HG03571 (cell line): ENCODE measurements around the gene RNF11.
"Not testable (repeated sequence)": the region's sequence is repeated elsewhere in the genome, so short reads cannot be mapped to it uniquely, and the experiment has no call there.

ENCODE experiments used
- ATAC-seq: cut with Tn5 transposase; IDR thresholded peaks from one replicate; pipeline ENCODE4 v1.9.1; 2021; ENCODE audit not compliant: unreplicated experiment

RNF11 gene

GRCh38 chr1:51227231-51227960 is 8.7 kb upstream of the RNF11 start:
- not testable (repeated sequence) for ATAC-seq

GRCh38 chr1:51228471-51228870 is 7.6 kb upstream of the RNF11 start:
- ATAC-seq = not testable (repeated sequence)

- ATAC-seq = no peak
These were observed 5.5 kb upstream of the RNF11 start for GRCh38 chr1:51230501-51231078.

GRCh38 chr1:51231120-51231519 is 5.0 kb upstream of the RNF11 start:
- ATAC-seq = no peak

GRCh38 chr1:51231896-51232295 is 4.2 kb upstream of the RNF11 start:
- no peak for ATAC-seq

DNA sequence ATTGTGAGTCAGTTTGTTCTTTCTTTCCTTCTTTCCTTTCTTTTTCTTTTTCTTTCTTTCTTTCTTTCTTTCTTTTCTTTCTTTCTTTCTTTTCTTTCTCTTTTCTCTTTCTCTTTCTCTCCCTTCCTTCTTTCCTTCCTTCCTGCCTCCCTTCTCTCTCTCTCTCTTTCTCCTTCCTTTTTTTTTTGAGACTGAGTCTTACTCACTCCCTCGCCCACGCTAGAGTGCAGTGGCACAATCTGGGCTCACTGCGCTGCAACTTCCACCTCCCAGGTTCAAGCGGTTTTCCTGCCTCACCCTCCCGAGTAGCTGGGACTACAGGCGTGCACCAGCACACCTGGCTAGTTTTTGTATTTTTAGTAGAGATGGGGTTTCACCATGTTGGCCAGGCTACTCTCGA is 1.8 kb upstream of the RNF11 start:
- ATAC-seq = not testable (repeated sequence)

DNA sequence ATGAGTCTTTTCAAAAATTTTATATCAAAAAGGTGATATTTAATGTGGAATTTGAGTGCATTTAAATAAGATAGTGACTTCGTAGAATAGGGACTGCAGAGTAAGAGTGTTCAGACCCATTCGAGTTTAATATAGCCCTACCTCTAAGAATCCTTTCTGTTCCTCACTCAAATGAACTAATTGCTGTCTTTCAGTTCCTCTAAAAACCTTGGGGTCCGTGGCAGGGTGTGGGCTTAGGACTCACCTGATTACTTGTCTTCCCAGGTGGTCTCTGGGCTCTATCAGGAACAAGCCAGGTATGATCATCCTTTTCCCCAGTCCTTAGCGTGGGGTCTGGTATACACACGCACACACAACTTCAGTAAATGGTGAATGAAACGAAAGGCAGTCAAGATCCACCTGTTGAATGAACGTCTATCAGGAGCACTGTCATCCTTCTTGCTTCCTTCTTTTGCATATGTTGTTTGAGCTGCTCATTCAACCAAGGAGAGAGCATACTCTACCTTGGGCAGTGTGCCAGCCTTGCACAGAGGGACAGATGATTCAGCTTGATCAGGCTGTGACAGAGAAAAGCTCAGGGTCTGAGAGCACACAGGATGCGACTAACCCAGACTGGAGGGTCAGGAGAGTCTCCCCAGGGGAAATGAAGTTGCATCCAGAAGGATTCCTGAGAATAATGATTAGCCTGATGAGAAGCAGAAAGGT is 1.2 kb upstream of the RNF11 start:
- ATAC-seq = peak; percentile 71

GRCh38 chr1:51236531-51237350 is 668 bp downstream of the RNF11 start:
- ATAC-seq = peak; percentile 8

DNA sequence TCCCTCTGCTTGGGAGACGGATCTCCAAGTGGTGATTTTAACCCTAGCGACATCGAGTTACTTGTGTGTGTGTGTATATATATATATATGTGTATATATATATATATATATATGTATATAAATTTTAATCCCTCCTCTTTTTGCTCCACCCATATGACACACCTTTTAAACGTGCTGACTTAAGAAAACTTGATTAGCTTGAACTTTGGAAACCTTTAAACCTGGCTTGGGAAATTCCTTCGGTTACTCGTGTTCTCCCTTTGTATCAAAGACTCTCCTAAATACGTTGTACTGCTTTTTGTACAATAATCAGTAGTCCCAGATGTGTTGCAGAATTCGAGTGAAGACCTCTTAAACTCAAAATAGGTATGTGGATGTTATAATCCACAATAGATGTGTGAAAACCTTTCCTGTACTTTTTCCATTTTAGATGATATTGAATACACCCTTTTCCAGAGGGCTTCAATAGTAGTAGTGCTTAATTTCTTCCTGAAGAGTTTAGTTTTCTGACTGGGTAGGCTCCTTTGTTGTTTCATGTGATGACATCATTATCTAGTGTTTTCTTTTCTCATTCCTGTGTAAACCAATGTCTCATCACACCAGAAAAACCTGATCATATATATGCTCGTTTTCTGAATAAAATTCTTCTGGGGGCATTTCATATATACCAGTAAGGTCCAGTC is 1.4 kb downstream of the RNF11 start:
- no peak for ATAC-seq

DNA sequence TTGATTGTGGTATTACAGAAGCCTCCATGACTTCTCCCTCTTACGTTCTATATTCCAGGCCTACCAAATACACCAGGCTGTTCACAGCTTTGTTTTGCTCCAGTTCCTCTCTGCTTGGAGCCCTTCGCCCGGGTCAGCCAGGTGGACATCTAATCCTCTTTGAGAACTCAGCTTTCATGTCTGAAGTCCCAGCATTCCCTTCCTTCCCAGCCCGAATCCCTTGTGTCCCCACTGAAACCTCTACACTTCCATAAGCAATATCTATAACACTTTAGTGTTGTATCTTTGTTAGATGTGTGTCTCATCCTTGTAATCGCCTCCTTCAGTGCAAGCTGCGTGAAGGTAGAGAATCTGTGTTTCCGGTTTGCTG is 1.9 kb downstream of the RNF11 start:
- no peak for ATAC-seq

- no peak for ATAC-seq
These were observed 4.0 kb downstream of the RNF11 start for GRCh38 chr1:51240084-51240483.

DNA sequence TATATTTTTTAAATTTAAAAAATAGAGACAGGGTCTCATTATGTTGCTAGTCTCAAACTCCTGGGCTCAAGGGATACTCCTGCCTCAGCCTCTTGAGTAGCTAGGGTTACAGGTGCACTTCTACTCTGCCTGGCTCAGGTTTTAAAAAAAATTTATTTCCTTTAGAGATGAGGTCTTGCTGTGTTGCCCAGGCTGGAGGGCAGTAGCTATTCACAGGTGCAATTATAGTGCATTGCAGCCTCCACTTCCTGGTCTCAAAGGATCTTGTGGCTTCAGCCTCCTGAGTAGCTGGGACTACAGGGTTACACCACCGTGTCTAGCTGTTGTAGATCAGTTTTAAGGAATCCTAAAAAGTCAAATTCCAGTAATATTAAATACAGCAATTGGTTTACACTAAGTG is 5.0 kb downstream of the RNF11 start:
- no peak for ATAC-seq

DNA sequence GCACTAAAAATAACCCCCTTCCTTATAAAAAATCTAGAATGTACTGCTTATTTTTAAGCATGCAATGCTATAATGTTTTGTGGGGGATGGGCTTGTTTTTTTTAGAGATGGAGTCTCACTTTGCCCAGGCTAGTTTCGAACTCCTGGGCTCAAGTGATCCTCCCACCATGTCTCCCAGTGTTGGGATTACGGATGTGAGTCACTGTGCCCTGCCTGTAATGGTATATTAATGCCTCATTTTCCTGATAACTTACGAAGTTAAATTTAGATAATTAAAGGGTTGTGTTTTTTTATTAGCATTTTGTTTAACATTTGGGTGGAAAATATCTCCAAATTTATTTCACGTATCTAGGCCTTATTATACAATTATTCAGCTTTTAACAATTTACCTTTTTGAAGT is 6.5 kb downstream of the RNF11 start:
- no peak for ATAC-seq

GRCh38 chr1:51247022-51247421 is 10.9 kb downstream of the RNF11 start:
- ATAC-seq = peak; percentile 78

- ATAC-seq = no peak
These were observed 11.4 kb downstream of the RNF11 start for GRCh38 chr1:51247499-51247898.

- ATAC-seq = no peak
These were observed 13.4 kb downstream of the RNF11 start for GRCh38 chr1:51249445-51249844.

DNA sequence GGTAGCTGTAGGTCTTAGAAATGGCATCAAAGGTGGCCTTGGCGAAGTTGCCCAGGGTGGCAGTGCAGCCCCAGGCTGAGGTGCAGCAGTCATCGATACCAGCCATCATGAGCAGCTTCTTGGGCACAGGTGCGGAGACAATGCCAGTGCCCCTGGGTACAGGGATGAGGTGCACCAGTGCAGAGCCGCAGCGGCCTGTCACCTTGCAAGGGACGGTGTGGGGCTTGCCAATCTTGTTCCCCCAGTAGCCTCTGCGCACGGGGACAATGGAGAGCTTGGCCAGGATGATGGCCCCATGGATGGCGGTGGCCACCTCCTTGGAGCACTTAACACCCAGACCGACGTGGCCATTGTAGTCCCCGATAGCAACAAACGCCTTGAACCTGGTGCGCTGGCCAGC is 14.7 kb downstream of the RNF11 start:
- ATAC-seq = not testable (repeated sequence)

- ATAC-seq = not testable (repeated sequence)
These were observed 15.1 kb downstream of the RNF11 start for GRCh38 chr1:51251165-51251564.

GRCh38 chr1:51252366-51252765 is 16.3 kb downstream of the RNF11 start:
- no peak for ATAC-seq

DNA sequence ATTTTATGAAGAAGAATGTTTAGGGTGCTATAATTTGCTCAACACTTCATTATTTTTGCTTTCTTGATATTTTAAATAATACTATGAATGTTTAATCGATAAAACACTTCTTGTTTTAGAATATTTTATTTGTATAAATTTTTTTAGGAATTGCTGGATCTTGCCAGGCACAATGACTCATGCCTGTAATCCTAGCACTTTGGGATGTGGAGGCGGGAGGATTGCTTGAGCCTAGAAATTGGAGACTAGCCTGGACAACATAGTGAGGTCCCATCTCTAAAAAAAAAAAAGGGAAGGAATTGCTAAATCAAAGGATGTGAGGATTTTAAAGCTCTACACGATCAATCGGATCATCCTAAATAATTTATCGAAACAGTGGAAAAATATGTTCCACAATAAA is 17.6 kb downstream of the RNF11 start:
- ATAC-seq = no peak

- ATAC-seq = no peak
These were observed 19.3 kb downstream of the RNF11 start for GRCh38 chr1:51255331-51255730.
